Measurements from ENCODE around the gene SPOCD1. TPM values are rescaled to one million over a fixed set of nuclear protein-coding genes. Genes with fewer than 3 reads are reported as not detected.
A peak's percentile ranks its signal among the peaks of the same experiment; 100 is the strongest.

Gene SPOCD1
- total RNA-seq, 2 experiments from 2014 or later = not detected

GRCh38 chr1:31767225-31767624 lies 48.6 kb downstream of the SPOCD1 start:
- DNase-seq (no peak), ATAC-seq (no peak)
- H3K4me1 Mint-ChIP-seq = peaks cover 25% of the 10 kb centered on the region
- H3K36me3 Mint-ChIP-seq = no peaks in the 10 kb centered on the region
- no peak overlapping the region for H3K27ac Mint-ChIP-seq
- no peak overlapping the region for H3K4me3 Mint-ChIP-seq
- peaks cover 42% of the 10 kb centered on the region for H3K27me3 Mint-ChIP-seq
- CTCF ChIA-PET = interaction anchor here (0.9 to 5.9 kb wide), 4 partner anchors 10 to 25 kb away, joined by 3 to 52 read pairs (median 5); no protein-coding TSS in a partner anchor
- H3K9me3 Mint-ChIP-seq (ENCODE audit: low read depth) = no peaks in the 10 kb centered on the region

GRCh38 chr1:31765516-31765915 lies 50.3 kb downstream of the SPOCD1 start:
- peaks cover 40% of the 10 kb centered on the region for H3K27me3 Mint-ChIP-seq
- CTCF ChIA-PET = interaction anchor here (1.1 to 5.9 kb wide), 6 partner anchors 11 to 199 kb away, joined by 3 to 52 read pairs (median 6); partner anchors contain the start of gene PEF1

GRCh38 chr1:31765041-31765467 lies 50.8 kb downstream of the SPOCD1 start:
- DNase-seq = peak; percentile 50
- Mint-ChIP-seq H3K36me3 (no peaks in the 10 kb centered on the region), H3K4me1 (peaks cover 27% of the 10 kb centered on the region), H3K9me3 (ENCODE audit: low read depth) (no peaks in the 10 kb centered on the region), H3K27me3 (peaks cover 42% of the 10 kb centered on the region), H3K27ac (no peak overlapping the region), H3K4me3 (no peak overlapping the region)
- CTCF ChIA-PET = interaction anchor here (0.6 to 5.9 kb wide), 6 partner anchors 12 to 200 kb away, joined by 3 to 52 read pairs (median 4); partner anchors contain the start of gene PEF1
- no peak for ATAC-seq

More at GRCh38 chr1:31765516-31765915, 50.3 kb downstream of the SPOCD1 start:
- no peaks in the 10 kb centered on the region for H3K9me3 Mint-ChIP-seq (ENCODE audit: low read depth)
- no peak overlapping the region for H3K27ac Mint-ChIP-seq
- H3K36me3 Mint-ChIP-seq = no peaks in the 10 kb centered on the region
- DNase-seq (no peak), ATAC-seq (no peak)
- peaks cover 27% of the 10 kb centered on the region for H3K4me1 Mint-ChIP-seq
- no peak overlapping the region for H3K4me3 Mint-ChIP-seq

- ATAC-seq = peak; percentile 17
- peaks cover 48% of the 10 kb centered on the region for H3K27me3 Mint-ChIP-seq
- H3K4me3 Mint-ChIP-seq = peak within 1 kb of the TSS; percentile 52
- H3K9me3 Mint-ChIP-seq (ENCODE audit: low read depth) = no peaks in the 10 kb centered on the region
- DNase-seq = no peak
- H3K36me3 Mint-ChIP-seq = no peaks in the 10 kb centered on the region
- H3K27ac Mint-ChIP-seq = no peak within 1 kb of the TSS
- CTCF ChIA-PET = interaction anchor here (0.6 to 5.9 kb wide), 9 partner anchors 11 to 200 kb away, joined by 3 to 52 read pairs (median 4); partner anchors contain the start of gene PEF1
- H3K4me1 Mint-ChIP-seq = peaks cover 26% of the 10 kb centered on the region
These were observed 51.3 kb downstream of the SPOCD1 start, which contains the start of gene ADGRB2 for GRCh38 chr1:31764312-31765040. Gene ADGRB2, minus strand, starts transcription at chr1:31764340. Its CDS starts 7,119 bp downstream, at chr1:31757221.

- Mint-ChIP-seq H3K27me3 (peaks cover 53% of the 10 kb centered on the region), H3K27ac (no peak overlapping the region)
- CTCF ChIA-PET = interaction anchor here (0.6 to 5.9 kb wide), 9 partner anchors 12 to 310 kb away, joined by 3 to 52 read pairs (median 7); no protein-coding TSS in a partner anchor
These were observed 52.0 kb downstream of the SPOCD1 start for GRCh38 chr1:31763671-31764311.

GRCh38 chr1:31762726-31763670 lies 52.8 kb downstream of the SPOCD1 start:
- peaks cover 53% of the 10 kb centered on the region for H3K27me3 Mint-ChIP-seq
- peaks cover 19% of the 10 kb centered on the region for H3K4me1 Mint-ChIP-seq
- no peaks in the 10 kb centered on the region for H3K36me3 Mint-ChIP-seq
- H3K9me3 Mint-ChIP-seq (ENCODE audit: low read depth) = no peaks in the 10 kb centered on the region
- CTCF ChIA-PET = interaction anchor here (0.6 to 5.9 kb wide), 15 partner anchors 12 to 313 kb away, joined by 3 to 52 read pairs (median 3); no protein-coding TSS in a partner anchor
- DNase-seq (peak; percentile 59), ATAC-seq (peak; percentile 48)
- peak overlapping the region; percentile 52 for H3K4me3 Mint-ChIP-seq
- H3K27ac Mint-ChIP-seq = no peak overlapping the region

More at GRCh38 chr1:31763671-31764311, 52.0 kb downstream of the SPOCD1 start:
- peaks cover 19% of the 10 kb centered on the region for H3K4me1 Mint-ChIP-seq
- no peaks in the 10 kb centered on the region for H3K9me3 Mint-ChIP-seq (ENCODE audit: low read depth)
- no peak for DNase-seq
- no peaks in the 10 kb centered on the region for H3K36me3 Mint-ChIP-seq
- H3K4me3 Mint-ChIP-seq = peak overlapping the region; percentile 52
- peak; percentile 37 for ATAC-seq

GRCh38 chr1:31762323-31762722 lies 53.5 kb downstream of the SPOCD1 start:
- H3K36me3 Mint-ChIP-seq = no peaks in the 10 kb centered on the region
- no peak for DNase-seq
- no peak for ATAC-seq
- CTCF ChIA-PET = interaction anchor here (0.6 to 5.9 kb wide), 11 partner anchors 11 to 240 kb away, joined by 3 to 52 read pairs (median 3); no protein-coding TSS in a partner anchor
- H3K27ac Mint-ChIP-seq = no peak overlapping the region
- peaks cover 19% of the 10 kb centered on the region for H3K4me1 Mint-ChIP-seq
- H3K4me3 Mint-ChIP-seq = no peak overlapping the region
- peaks cover 53% of the 10 kb centered on the region for H3K27me3 Mint-ChIP-seq
- no peaks in the 10 kb centered on the region for H3K9me3 Mint-ChIP-seq (ENCODE audit: low read depth)

- no peak overlapping the region for H3K4me3 Mint-ChIP-seq
- no peaks in the 10 kb centered on the region for H3K9me3 Mint-ChIP-seq (ENCODE audit: low read depth)
- peaks cover 53% of the 10 kb centered on the region for H3K27me3 Mint-ChIP-seq
- CTCF ChIA-PET = interaction anchor here (1.0 to 5.9 kb wide), 5 partner anchors 10 to 98 kb away, joined by 3 to 52 read pairs (median 10); no protein-coding TSS in a partner anchor
- H3K4me1 Mint-ChIP-seq = peaks cover 19% of the 10 kb centered on the region
- ATAC-seq (no peak), DNase-seq (no peak)
- no peaks in the 10 kb centered on the region for H3K36me3 Mint-ChIP-seq
- H3K27ac Mint-ChIP-seq = no peak overlapping the region
These were observed 53.9 kb downstream of the SPOCD1 start for GRCh38 chr1:31761883-31762282.

GRCh38 chr1:31760471-31761470 lies 55.1 kb downstream of the SPOCD1 start:
- Mint-ChIP-seq H3K27me3 (peaks cover 48% of the 10 kb centered on the region), H3K4me3 (no peak overlapping the region), H3K4me1 (peaks cover 19% of the 10 kb centered on the region), H3K27ac (no peak overlapping the region), H3K36me3 (no peaks in the 10 kb centered on the region), H3K9me3 (ENCODE audit: low read depth) (no peaks in the 10 kb centered on the region)
- ATAC-seq (peak; percentile 45), DNase-seq (peak; percentile 72)
- CTCF ChIA-PET = interaction anchor here (0.7 to 5.0 kb wide), 7 partner anchors 9 to 116 kb away, joined by 3 to 26 read pairs (median 5); partner anchors contain the start of gene PEF1

- ATAC-seq (no peak), DNase-seq (no peak)
- Mint-ChIP-seq H3K27ac (no peak overlapping the region), H3K4me3 (no peak overlapping the region), H3K9me3 (ENCODE audit: low read depth) (no peaks in the 10 kb centered on the region), H3K4me1 (peaks cover 16% of the 10 kb centered on the region), H3K36me3 (no peaks in the 10 kb centered on the region), H3K27me3 (peaks cover 39% of the 10 kb centered on the region)
- CTCF ChIA-PET = interaction anchor here (1.5 to 5.0 kb wide), 5 partner anchors 8 to 115 kb away, joined by 3 to 26 read pairs (median 12); partner anchors contain the start of gene PEF1
These were observed 56.4 kb downstream of the SPOCD1 start for GRCh38 chr1:31759298-31760023.

GRCh38 chr1:31758823-31759222 lies 57.0 kb downstream of the SPOCD1 start:
- CTCF ChIA-PET = interaction anchor here (2.3 to 5.0 kb wide), 2 partner anchors 13 to 30 kb away, joined by 12 to 26 read pairs; no protein-coding TSS in a partner anchor
- no peak for DNase-seq
- no peaks in the 10 kb centered on the region for H3K36me3 Mint-ChIP-seq
- no peak overlapping the region for H3K4me3 Mint-ChIP-seq
- no peak for ATAC-seq
- H3K27me3 Mint-ChIP-seq = peaks cover 39% of the 10 kb centered on the region
- H3K4me1 Mint-ChIP-seq = peaks cover 16% of the 10 kb centered on the region
- no peak overlapping the region for H3K27ac Mint-ChIP-seq
- H3K9me3 Mint-ChIP-seq (ENCODE audit: low read depth) = no peaks in the 10 kb centered on the region
